Fibroblast of skin of scalp (primary cell): ENCODE results near the gene RNF166.
A peak's percentile ranks its signal among the peaks of the same experiment; 100 is the strongest.

Experiments
- DNase-seq: peaks from one replicate; pipeline ENCODE4 v3.0.0-alpha.2; 2013

RNF166 gene

GRCh38 chr16:88739139-88739976 is 33.1 kb upstream of the RNF166 start:
- no peak for DNase-seq

- no peak for DNase-seq
Observed at GRCh38 chr16:88738151-88739084, 32.2 kb upstream of the RNF166 start.

GRCh38 chr16:88737298-88738150 is 31.3 kb upstream of the RNF166 start:
- peak; percentile 76 for DNase-seq

GRCh38 chr16:88736496-88736895 is 30.3 kb upstream of the RNF166 start:
- no peak for DNase-seq

GRCh38 chr16:88736088-88736487 is 29.9 kb upstream of the RNF166 start:
- DNase-seq = no peak

GRCh38 chr16:88735616-88736015 is 29.4 kb upstream of the RNF166 start:
- DNase-seq = no peak

- no peak for DNase-seq
Observed at GRCh38 chr16:88735121-88735520, 28.9 kb upstream of the RNF166 start.

- DNase-seq = no peak
Observed at GRCh38 chr16:88734361-88734728, 28.1 kb upstream of the RNF166 start.

- no peak for DNase-seq
Observed at GRCh38 chr16:88733630-88734360, 27.6 kb upstream of the RNF166 start.

- DNase-seq = no peak
Observed at GRCh38 chr16:88732961-88733294, 26.7 kb upstream of the RNF166 start.

GRCh38 chr16:88732172-88732960 is 26.2 kb upstream of the RNF166 start:
- no peak for DNase-seq

GRCh38 chr16:88731699-88732098 is 25.5 kb upstream of the RNF166 start:
- DNase-seq = no peak

GRCh38 chr16:88730632-88731607 is 24.7 kb upstream of the RNF166 start:
- no peak for DNase-seq

- DNase-seq = peak; percentile 68
Observed at GRCh38 chr16:88727871-88728270, 21.7 kb upstream of the RNF166 start.

GRCh38 chr16:88726981-88727380 is 20.8 kb upstream of the RNF166 start:
- no peak for DNase-seq

- no peak for DNase-seq
Observed at GRCh38 chr16:88726408-88726749, 20.2 kb upstream of the RNF166 start.

- DNase-seq = no peak
Observed at GRCh38 chr16:88725609-88726407, 19.6 kb upstream of the RNF166 start.

GRCh38 chr16:88724855-88725555 is 18.8 kb upstream of the RNF166 start:
- DNase-seq = no peak

GRCh38 chr16:88723911-88724310 is 17.7 kb upstream of the RNF166 start:
- no peak for DNase-seq
